Choroid plexus epithelial cell (primary cell): ENCODE results near the gene ZFAND2A.

Experiments used
- DNase-seq: peaks from one replicate; pipeline ENCODE4 v3.0.0-alpha.2; 2010; ENCODE audit warnings: low read depth
- H3K4me3 ChIP-seq: 2 replicates; pipeline ENCODE4 v1.5.1; 2011; ENCODE audit warnings: low read depth, mild to moderate bottlenecking, control low read depth, low read length, moderate library complexity
- CTCF ChIP-seq: conservative IDR thresholded peaks from 2 replicates; pipeline ENCODE4 v1.5.1; 2011; ENCODE audit warnings: low read depth, mild to moderate bottlenecking, control low read depth, inconsistent platforms, low read length, moderate library complexity

Gene ZFAND2A

GRCh38 chr7:1106793-1107421 is 53.1 kb downstream of the ZFAND2A start:
- H3K4me3 ChIP-seq, result no peak overlapping the region
- no peak for TF ChIP-seq CTCF
- no peak for DNase-seq

- no peak overlapping the region for H3K4me3 ChIP-seq
- DNase-seq, result no peak
- TF ChIP-seq CTCF, result no peak
These were observed 53.8 kb downstream of the ZFAND2A start for GRCh38 chr7:1106063-1106792.

- no peak for TF ChIP-seq CTCF
- H3K4me3 ChIP-seq, result no peak overlapping the region
- DNase-seq, result no peak
These were observed 54.8 kb downstream of the ZFAND2A start for GRCh38 chr7:1105189-1105588.

GRCh38 chr7:1104516-1105179 is 55.3 kb downstream of the ZFAND2A start:
- no peak for DNase-seq
- H3K4me3 ChIP-seq, result no peak overlapping the region
- no peak for TF ChIP-seq CTCF

GRCh38 chr7:1103789-1104515 is 56.0 kb downstream of the ZFAND2A start:
- no peak for TF ChIP-seq CTCF
- no peak overlapping the region for H3K4me3 ChIP-seq
- DNase-seq, result no peak

GRCh38 chr7:1103009-1103788 is 56.8 kb downstream of the ZFAND2A start:
- no peak for TF ChIP-seq CTCF
- H3K4me3 ChIP-seq, result peak overlapping the region; percentile 8
- DNase-seq, result peak; percentile 32
